RWPE1 (cell line): ENCODE data around the gene PITPNB.

Source experiments
- CTCF ChIA-PET: fragments of 350-600 bp; sonication (Branson Sonifier 250); formaldehyde crosslinking; extraction: SDS; loops from one replicate; lab custom pipeline; 2021; lab: Yijun Ruan, JAX
- POLR2A ChIA-PET: fragments of 400-600 bp; formaldehyde crosslinking; extraction: SDS; loops from one replicate; lab custom pipeline; 2020; ENCODE audit warnings: antibody characterized with exemption; ENCODE audit not compliant: low non-redundant PET; lab: Yijun Ruan, JAX
- DNase-seq: peaks from one replicate; pipeline ENCODE4 v3.0.0; 2012; ENCODE audit warnings: low spot score
- H3K27ac ChIP-seq: fragments of 450-650 bp; 2 replicates; pipeline ENCODE4 v1.5.1; 2017
- TF ChIP-seq, protein P1 (sequence below): fragments of 450-650 bp; conservative IDR thresholded peaks from 2 replicates; pipeline ENCODE4 v1.5.1; 2017; ENCODE audit warnings: low read depth, mild to moderate bottlenecking

Gene PITPNB

DNA sequence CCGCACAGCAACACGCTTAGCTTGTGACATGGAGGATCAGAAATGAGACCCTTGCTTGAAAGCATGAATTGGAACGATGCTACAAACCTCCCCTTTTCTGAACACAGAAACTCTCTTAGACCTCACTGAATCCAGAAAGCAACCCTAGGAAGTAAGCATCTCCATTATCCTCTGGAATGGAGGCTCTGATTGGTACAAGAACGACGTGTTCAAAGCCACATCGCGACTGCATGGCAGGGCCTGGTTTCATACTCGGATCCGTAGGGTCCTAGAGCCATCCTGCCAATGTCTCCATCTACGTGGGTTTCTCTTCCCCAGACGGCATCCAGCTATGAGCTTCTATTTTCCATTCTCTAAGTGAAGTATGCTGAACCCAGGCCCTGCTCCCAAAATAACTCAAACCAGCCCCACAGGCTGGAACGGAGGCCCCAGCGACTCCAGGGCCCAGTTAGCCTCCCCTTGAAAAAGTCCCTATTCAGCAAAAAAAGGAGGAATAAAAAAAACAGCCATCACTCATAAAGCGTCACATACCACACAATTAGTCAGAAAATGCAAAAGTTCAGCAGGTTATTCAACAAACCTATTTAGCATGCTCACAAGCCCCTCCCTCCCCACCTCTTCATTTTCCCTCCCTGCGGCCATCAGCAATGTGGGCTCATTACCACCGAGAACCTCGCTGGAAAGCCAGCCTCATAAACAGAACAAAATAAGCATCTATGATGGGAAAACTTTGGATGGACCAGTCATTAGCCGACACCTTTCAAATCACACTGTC is 110.4 kb downstream of the PITPNB start:
- CTCF ChIA-PET, result interaction anchor here (0.7 kb wide), 1 partner anchor 987 kb away, joined by 3 read pairs; no protein-coding TSS in a partner anchor
- DNase-seq, result no peak
- POLR2A ChIA-PET, result no interaction called here
- H3K27ac ChIP-seq, result no peak overlapping the region
- TF ChIP-seq, protein P1, sequence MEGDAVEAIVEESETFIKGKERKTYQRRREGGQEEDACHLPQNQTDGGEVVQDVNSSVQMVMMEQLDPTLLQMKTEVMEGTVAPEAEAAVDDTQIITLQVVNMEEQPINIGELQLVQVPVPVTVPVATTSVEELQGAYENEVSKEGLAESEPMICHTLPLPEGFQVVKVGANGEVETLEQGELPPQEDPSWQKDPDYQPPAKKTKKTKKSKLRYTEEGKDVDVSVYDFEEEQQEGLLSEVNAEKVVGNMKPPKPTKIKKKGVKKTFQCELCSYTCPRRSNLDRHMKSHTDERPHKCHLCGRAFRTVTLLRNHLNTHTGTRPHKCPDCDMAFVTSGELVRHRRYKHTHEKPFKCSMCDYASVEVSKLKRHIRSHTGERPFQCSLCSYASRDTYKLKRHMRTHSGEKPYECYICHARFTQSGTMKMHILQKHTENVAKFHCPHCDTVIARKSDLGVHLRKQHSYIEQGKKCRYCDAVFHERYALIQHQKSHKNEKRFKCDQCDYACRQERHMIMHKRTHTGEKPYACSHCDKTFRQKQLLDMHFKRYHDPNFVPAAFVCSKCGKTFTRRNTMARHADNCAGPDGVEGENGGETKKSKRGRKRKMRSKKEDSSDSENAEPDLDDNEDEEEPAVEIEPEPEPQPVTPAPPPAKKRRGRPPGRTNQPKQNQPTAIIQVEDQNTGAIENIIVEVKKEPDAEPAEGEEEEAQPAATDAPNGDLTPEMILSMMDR, result no peak

- ChIA-PET POLR2A (no interaction called here), CTCF (interaction anchor here (0.6 to 0.7 kb wide), 2 partner anchors 291 to 699 kb away, joined by 3 read pairs; no protein-coding TSS in a partner anchor)
- H3K27ac ChIP-seq, result no peak overlapping the region
- no peak for DNase-seq
- TF ChIP-seq, protein P1, result no peak
These were observed 113.2 kb downstream of the PITPNB start for GRCh38 chr22:27805841-27806240.

DNA sequence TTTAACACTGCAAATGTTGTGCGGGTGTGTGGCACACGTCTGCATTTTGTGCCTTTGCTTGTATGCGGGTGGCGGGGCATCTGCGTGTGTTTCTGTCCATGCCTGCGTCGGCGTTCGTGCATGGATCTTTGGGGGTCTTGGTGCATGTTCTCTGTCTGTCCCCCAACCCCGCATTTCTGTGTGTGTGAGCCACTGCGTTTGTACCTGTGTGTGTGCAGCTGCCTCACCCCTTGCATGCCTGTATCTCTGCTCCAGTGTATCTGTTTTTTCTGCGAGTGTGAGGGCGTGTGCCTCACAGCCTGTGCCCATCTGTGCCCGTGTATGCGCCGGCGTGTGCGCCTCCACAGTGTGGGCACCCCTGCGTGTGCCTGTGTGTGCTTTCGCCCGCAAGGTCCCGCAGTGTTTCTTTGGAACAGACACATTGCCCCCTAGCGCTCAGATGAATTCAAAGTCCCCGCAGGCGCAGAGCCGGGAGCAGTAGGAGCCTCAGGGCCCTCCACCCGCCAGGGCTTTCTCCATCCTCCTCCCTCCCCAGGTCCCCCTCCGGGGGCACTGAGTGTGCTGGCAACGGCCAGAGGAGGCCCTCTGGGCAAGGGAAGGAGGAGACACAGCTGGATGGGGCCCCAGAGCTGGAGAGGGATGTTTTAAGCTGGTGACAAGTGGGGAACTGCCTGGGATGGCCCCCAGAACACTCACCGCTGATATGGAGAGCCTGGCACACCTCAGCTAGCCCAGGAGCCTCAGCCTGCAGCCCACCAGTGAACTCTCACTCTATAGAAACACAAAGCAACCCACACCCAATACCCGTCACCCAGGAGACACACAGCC is 114.4 kb downstream of the PITPNB start:
- ChIA-PET POLR2A (no interaction called here), CTCF (no interaction called here)
- TF ChIP-seq, protein P1, result peak; percentile 72
- peak overlapping the region; percentile 69 for H3K27ac ChIP-seq
- peak; percentile 20 for DNase-seq

DNA sequence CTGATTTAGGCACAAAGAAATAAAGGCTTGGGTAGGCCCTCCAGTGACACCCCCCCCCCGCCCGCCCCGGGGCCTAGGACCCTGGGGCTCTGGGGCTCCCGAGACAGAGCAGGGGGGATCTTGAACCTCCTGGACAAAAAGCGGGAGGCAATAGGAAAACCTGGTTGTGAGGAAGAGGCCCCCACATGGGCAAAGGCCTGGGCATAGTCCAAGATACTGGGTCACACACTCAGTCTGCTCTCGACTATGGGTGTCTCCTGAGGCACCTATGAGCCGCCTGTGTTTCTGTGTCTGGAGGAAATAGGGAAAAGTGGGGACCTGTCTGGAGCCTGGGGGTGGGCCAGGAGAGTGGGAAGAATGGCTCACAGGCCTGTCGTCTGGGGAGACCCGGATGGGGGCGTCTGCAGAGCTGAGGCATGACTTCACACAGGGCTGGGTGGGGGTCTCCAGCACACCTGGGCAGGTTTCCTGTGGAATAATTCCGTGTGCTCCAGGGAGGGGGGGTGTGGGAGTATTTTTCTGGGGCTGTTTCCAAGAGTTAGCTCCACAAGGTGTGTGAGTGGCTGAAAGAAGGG is 115.1 kb downstream of the PITPNB start:
- TF ChIP-seq, protein P1, result no peak
- CTCF ChIA-PET, result interaction anchor here (0.6 to 0.7 kb wide), 2 partner anchors 143 to 196 kb away, joined by 3 read pairs; no protein-coding TSS in a partner anchor
- peak overlapping the region; percentile 69 for H3K27ac ChIP-seq
- POLR2A ChIA-PET, result no interaction called here
- DNase-seq, result no peak

DNA sequence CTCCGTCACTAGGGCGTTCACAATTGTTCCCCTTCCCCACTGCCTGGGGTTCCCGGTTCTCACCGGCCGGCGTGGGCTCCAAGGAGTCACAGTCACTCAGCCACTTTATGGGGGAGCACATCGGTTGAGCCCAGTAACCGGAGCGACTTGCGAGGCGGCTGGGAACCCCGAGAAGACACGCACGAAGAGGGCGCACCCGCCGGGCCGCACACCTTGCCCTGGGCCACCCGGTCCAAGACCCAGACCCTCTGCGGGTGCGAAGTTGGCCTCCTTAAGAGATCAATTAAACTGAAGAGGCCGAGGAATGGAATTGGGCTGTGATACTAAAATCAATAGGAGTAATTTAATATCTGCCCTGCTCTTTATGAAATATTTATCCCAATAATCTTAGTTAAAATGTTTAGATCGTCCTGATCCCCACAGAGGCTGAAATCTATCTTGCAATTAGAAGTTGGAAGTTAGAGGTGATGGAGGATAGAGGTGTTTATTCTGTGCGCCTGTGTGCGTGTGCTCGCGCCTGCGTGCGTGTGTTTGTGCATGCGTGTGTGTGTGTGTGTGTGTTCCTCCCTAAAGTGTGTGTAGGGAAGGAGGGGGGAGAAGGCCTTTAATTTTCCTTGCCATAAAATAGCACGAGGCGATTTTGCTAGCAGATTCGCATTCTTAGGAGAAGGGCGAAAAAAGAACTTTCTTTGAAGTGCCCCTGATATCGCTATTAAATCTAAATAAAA is 116.5 kb downstream of the PITPNB start:
- ChIA-PET POLR2A (no interaction called here), CTCF (no interaction called here)
- DNase-seq, result no peak
- TF ChIP-seq, protein P1, result no peak
- peak overlapping the region; percentile 92 for H3K27ac ChIP-seq
